ENCODE results near the gene COX7B2. TPM values are rescaled to one million over a fixed set of nuclear protein-coding genes. Genes with fewer than 3 reads are reported as not detected.

Gene COX7B2
- total RNA-seq, 2 donors from 2014 or later = not detected

DNA sequence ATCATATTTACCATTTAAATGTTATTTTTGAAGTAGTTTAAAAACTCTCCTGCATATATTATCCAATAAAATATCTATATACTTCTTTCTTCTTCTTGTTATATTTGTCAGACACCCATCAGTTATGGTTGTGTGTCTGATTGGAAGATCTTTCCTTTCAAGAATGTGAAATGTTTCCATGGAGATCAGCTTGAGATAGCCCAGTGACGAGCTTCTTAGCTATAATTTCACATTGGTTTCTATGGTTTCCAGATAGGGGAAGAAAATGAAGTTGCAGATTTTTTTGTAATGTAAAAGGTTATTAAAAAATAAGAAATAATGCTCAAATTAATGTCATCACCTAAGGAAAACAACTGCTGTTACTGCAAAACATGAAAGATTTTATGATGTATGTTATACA is 189.0 kb downstream of the COX7B2 start:
- Mint-ChIP-seq H3K9me3 (peaks cover 4% of the 10 kb centered on the region), H3K4me1 (no peaks in the 10 kb centered on the region), H3K36me3 (ENCODE audit: low read depth) (no peaks in the 10 kb centered on the region), H3K4me3 (no peak overlapping the region), H3K27ac (no peak overlapping the region), H3K27me3 (peaks cover under 1% of the 10 kb centered on the region)
- no peak for ATAC-seq (replicated peaks)

DNA sequence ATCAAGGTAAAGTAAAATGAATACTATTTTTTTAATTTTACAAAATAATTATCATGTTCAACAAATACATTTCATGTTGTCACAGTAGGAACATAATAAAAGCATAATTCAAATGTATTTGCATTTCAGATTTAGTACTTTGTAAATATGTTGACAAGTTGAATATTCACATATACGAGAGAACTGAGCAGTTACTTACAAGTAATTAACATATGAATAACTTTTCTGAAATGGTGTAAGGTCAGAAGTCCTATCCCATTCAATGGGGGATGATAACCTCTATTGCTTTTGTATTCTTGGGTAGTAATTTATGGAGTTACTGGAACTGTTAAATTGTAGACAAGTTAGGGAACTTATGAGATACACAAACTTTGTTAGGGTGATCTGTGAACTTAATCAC is 191.1 kb downstream of the COX7B2 start:
- ATAC-seq (replicated peaks) = no peak
- Mint-ChIP-seq H3K9me3 (no peaks in the 10 kb centered on the region), H3K27me3 (no peaks in the 10 kb centered on the region), H3K4me3 (no peak overlapping the region), H3K4me1 (no peaks in the 10 kb centered on the region), H3K36me3 (ENCODE audit: low read depth) (no peaks in the 10 kb centered on the region), H3K27ac (no peak overlapping the region)

DNA sequence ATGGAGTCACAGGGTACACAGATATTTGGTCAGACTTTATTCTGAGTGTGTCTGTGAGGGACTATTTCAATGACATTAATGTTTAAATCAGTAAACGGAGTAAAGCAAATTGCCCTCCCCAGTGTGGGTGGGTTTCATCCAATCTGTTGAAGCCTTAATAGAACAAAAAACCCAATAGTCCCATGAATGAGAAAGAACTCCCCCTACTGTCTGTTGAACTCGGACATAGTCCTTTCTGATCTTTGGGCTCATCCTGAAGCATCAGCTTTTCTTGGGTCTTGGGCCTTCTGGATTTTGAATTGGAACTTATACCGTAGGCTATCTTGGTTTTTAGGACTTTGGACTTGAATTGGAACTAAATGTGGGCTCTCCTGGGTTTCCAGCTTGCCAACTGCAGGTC is 193.6 kb downstream of the COX7B2 start:
- ATAC-seq (replicated peaks) = no peak
- no peak overlapping the region for H3K27ac Mint-ChIP-seq
- H3K9me3 Mint-ChIP-seq = no peaks in the 10 kb centered on the region
- H3K4me3 Mint-ChIP-seq = no peak overlapping the region
- no peaks in the 10 kb centered on the region for H3K4me1 Mint-ChIP-seq
- H3K27me3 Mint-ChIP-seq = no peaks in the 10 kb centered on the region
- no peaks in the 10 kb centered on the region for H3K36me3 Mint-ChIP-seq (ENCODE audit: low read depth)

GRCh38 chr4:46698891-46699290 is 210.2 kb downstream of the COX7B2 start:
- Mint-ChIP-seq H3K36me3 (ENCODE audit: low read depth) (no peaks in the 10 kb centered on the region), H3K4me3 (no peak overlapping the region), H3K27ac (no peak overlapping the region), H3K4me1 (no peaks in the 10 kb centered on the region), H3K27me3 (no peaks in the 10 kb centered on the region), H3K9me3 (peaks cover 5% of the 10 kb centered on the region)
- ATAC-seq (replicated peaks) = no peak

Other genes starting within 250 kb of the COX7B2 start
- not detected for gene GABRA4, start 84.3 kb upstream of the COX7B2 start, total RNA-seq
- gene GABRB1, start 122.3 kb upstream of the COX7B2 start, total RNA-seq = not detected